ENCODE results near the gene AFAP1L1. TPM values are rescaled to one million over a fixed set of nuclear protein-coding genes. Genes with fewer than 3 reads are reported as not detected.

AFAP1L1 gene
- total RNA-seq, result not detected in 2 replicates

DNA sequence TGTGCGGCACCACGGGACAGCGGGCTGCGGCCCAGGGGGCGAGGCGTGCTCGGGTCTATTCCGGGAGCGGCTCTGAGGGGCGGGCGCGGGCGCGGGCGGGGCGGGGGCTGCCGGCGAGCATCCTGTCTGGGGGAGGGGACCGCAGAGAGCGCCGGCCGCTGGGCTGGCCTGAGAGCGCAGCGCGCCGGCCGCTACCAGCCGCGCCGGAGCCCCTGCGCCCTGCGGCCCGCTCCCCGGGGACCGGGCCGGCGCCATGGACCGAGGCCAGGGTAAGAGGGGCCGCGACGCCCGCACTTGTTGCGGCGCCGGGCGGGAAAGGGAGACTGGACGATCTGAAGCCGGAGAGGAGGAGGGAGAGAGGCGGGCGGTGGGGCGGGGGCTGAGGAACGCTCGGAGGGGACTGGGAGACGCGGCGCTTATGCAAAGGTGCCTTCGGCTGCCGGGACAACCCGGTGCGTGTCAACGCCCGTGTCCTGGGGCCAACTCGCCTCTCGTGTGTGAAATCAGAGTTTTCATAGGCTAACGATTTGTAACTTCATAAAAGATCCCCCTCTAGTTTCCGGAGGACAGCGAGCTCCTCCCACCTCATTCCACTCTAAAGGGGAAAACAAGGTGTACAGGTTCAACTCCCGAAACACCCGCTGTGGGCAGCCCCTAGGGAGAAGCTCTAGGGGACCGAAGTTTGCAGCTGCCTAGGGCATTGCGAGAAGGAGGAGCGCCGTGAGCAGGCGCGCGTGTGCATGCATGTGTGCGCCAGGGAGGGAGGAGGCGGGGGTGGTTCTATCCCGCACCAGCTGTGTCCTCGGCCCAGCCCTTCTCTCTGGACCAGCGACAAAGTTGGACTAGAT is at the start of gene AFAP1L1:
Gene AFAP1L1, plus strand, starts transcription at position 144 of the 848 bp plus-strand sequence. Its CDS starts 110 bp downstream, at position 254.
- intact Hi-C loops (cut with micrococcal nuclease), result no loop called here

DNA sequence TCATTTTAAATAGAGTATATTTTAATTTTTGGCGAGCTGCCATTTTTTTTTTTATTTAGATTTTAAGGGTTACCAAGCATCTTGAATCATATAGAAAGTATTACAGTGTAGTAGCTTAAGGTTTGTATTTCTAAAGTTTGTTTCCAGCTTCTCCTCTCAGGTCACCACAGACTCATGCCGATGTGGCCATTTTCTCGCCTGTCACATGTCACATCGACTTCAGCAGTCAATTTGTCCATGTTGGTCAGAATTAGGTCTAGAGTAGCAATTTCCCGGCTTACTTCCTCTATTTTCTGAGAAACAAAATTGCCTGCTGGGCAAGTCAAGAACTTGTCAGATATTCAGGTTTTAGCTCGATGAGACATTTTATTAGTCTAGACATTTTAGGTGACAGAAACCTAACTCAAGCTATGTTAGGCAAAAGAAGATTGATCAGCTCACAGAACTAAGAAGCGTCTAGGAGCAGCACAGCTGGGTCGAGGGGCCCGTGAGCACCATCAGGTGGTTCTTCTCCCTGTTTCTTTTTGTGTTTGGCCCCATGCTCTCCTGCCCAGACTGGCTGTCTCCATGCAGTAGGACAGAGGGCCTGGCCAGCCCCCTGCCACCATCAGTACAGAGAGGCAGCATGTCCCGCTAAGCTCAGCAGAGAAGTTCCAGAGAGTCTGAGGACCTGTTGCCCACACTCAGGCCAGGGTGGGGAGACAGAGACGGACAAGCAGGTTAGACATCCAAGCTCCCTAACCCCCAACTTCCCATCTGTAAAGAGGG is 48.4 kb upstream of the AFAP1L1 start:
- intact Hi-C loops (cut with micrococcal nuclease), result no loop called here

DNA sequence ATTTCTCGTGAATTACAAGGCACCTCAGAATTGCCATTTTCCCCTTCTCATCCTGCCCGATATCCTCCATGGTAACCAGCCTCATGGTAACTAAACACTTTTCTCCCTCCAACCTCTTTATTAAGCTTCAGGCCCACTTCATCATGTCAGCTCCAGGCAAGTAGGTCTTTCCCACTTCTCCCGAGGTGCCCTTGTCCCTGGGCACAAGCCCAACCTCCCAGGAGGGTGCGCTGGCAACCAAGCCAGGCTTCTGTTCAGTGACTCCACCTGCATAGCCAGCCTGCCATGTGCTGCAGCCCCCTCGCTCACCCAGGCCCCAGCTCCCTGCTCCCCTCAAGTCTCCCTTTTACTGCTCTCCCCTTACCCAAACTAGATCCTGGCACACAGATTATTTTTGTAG is 47.4 kb upstream of the AFAP1L1 start:
- intact Hi-C loops (cut with micrococcal nuclease), result no loop called here

DNA sequence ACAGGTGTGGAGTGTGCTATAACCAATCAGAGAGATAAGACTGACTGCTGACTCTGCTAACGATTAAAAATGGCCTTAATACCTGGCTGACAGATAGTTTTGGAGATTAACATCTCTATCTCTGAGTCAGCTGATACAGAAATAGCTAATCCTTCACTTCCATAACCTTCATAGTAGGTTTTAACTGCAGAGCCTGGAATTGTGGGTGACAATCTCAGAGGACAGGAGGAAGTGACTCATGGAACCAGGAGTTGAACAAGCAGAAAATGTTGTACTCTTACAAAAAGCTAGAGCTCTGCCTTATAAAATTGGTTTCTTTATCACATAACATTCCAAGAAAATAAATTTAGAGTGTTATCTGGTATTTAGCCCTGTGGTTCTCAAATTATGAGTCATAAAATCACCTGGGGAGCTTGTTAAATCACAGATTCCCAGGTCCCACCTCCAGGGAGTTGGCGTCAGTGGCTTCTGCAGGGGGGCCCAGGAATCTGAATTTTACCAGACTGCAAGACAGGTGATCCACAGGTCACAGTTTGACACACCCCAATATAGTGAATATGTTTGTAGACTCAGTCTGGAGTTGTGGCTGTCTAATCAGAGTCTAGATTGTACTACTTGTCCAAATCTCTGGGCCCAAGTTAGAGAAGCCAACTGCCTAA is 44.4 kb upstream of the AFAP1L1 start:
- intact Hi-C loops (cut with micrococcal nuclease), result no loop called here

DNA sequence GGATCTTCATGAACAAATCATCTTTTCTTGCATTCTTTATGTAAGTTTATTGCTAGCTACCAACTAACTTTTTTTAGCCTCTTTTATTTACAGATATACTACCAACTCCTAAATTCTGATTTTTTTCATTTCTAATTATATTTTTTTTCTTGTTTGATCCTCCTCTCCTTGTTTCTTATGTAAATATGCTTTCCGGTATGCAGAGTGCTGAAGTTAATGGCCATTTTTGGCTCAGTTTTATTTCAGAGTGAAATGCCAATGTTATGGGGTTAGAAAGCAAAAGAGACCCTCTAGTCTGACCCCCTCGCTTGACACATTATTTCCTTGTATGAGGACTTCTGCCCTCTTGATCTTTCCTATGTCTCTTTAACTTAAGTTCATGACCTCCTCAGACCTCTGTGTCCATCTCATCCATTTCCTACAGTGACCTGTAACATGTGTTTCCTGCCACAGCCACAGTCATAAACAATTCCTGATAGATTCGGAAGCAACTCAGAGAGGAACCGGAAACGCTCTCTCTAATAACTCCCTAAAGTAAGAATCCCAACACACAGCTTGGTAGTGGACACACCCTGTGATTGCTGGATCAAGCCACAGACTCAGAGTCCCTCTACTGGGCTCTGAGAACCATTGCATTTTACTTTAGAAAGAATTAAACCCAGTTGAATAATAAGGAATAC is 42.9 kb upstream of the AFAP1L1 start:
- intact Hi-C loops (cut with micrococcal nuclease), result no loop called here

DNA sequence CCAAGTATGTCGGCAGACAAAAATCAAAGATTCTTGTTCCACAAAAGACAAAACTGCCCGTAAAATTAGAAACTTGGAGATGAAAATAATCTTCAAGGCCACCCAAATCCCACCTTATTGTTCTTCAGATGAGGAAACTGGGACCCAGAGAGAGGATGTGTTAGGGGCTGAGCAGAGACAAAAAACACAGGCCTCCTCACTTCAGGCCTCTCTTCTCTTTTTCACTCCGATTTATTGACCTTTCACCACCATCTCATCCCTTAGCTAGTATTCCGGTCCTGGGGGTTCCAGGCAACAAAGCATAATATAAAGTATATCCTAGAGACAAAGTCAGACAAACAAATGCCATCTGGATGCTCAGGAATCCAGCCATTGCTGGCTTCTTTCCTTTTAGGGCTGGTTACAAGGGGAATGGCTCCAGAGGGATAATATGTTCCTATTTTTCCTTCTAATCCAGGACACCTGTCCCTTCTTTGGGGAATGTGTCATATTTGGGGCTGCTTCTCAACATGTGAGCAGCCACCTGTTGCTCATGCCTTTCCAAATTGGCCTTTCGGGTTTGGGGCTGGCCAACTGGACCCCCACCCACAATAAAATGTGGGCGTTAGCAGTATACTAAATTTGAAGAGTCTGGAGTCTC is 42.2 kb upstream of the AFAP1L1 start:
- intact Hi-C loops (cut with micrococcal nuclease), result no loop called here

DNA sequence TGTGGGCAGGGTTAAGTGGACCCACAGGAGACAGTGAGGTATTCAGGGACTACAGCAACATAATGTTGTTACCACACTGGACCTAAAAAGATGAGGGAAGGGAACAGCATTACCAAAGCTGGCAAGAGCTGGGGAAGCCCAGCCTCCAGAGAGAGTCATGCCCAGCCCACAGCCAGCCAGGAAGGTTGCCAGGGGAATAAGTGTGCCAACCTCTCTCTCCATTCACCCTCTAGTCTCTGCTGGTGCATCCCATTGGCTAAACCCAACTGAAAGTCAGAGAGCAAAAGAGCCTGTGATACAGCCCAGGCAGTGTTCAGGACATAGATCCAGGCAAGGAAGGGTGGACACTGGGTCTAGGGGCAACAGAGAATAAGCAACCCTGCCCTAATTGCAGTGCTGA is 35.8 kb upstream of the AFAP1L1 start:
- intact Hi-C loops (cut with micrococcal nuclease), result no loop called here

DNA sequence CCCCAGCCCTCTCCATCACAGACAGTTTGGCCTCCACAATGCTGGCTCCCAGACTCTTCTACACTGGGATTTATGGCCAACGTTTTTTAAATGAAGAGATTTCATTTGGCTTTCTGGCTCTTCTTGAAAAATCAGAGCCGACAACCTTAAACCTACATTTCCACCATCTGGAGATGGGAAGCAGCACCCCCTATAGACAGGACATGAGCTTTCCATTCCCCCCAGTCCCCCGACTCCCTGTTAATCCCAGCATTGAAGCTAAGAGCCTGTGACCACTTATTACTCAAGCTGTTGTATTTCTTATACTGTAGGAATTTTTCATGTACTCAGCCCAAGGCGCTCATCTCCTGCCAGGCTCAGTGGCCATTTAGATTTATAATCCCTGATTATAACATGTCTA is 34.0 kb upstream of the AFAP1L1 start:
- intact Hi-C loops (cut with micrococcal nuclease), result no loop called here

DNA sequence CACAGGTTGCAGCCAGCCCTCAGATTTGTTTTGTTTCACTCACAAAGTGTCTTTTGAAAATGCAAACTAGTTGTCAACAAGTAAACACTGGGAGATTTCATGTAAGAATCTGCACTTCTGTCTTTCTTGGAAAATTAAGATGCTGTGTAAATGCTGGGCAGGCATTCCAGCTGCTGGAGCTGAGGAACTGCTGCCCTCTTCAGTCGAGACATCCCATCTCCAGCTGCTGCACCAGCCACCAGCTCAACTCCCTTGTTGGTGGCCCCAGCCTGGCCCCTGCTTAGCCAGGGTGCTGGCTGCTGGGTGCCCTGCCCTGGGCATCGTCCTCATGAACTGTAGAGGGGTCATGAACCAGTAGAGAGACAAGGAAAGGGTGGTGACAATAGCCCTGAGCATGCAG is 33.1 kb upstream of the AFAP1L1 start:
- intact Hi-C loops (cut with micrococcal nuclease), result no loop called here

DNA sequence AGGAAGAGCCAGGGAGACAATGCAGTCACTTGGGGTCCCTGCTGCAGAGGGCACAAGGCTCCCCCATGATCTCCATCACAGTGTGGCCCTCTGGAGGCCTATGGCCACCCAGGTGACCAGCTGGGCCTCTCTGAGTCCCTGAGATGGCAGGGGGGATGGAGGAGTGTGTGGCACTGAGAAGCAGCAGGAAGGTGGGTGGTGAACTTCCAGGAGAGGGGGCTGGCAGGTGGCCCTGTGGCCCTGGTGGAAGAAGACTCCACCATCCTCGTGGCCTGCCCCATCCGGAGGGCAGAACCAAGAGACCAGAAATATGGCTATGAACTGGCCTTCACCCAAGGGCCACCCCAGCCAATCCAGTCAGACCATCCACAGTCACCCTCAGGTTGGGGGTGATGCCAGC is 31.7 kb upstream of the AFAP1L1 start:
- intact Hi-C loops (cut with micrococcal nuclease), result no loop called here

DNA sequence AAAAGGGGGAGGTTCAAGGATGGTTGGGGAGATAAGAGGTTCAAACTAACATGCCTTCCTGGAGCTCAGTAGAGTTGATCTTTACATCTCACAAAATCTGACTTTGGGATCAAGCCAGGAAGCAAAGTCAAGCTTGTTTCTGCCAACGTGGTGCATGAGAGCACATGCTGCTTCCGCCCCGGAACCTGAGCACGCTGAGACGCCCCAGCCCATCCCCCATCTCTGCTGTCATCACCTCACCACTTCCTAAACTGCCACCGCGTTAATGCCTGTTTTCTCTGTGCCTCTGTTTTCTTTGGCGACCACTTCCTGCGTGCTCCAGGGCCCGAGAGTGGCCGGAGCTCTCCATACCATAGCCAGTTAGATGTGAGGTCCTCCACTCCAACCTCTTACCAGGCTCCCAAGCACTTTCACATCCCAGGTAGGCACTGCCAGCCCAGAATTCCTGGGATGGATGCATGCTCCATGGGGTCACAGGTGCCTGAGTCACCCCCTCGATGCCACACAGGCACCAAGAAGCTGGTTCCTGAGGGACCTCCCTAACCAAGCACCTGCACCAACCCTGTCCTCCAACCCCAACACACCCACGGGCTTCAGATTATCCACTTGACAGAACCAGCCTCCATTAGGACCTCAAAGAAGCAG is 31.2 kb upstream of the AFAP1L1 start:
- intact Hi-C loops (cut with micrococcal nuclease), result no loop called here

DNA sequence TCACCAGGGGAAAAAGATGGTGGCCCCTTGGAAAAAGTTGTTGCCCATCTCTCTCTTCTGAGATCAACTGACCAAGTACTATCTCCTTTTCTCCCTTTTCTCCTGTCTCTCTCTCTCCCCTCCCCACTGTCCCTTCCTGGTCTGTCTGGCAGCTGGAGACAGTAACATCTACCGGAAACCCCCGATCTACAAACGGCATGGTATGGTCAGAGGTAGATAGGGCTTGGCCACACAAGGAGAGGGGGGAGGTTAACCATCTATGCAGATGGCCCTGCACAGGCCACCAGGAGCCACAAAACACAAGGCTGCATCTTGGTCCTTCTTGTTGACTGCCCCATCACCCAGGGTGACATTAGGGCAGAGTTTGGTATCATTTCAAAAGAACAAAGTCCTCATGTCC is 29.3 kb upstream of the AFAP1L1 start:
- intact Hi-C loops (cut with micrococcal nuclease), result no loop called here

DNA sequence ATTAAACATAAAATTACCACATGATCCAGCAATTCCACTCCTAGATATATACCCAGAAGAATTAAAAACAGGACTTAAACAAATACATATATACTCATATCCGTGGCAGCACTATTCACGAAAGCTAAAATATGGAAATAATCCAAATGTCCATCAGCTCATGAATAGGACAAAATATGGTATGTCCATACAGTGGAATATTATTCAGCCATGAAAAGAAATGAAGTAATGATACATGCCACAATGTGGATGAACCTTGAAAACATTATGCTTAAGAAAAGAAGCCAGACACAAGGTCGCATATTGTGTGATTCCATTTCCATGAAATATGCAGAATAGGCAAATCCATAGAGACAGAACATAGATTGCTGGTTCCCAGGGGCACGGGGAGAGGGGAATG is 24.8 kb upstream of the AFAP1L1 start:
- intact Hi-C loops (cut with micrococcal nuclease), result no loop called here

DNA sequence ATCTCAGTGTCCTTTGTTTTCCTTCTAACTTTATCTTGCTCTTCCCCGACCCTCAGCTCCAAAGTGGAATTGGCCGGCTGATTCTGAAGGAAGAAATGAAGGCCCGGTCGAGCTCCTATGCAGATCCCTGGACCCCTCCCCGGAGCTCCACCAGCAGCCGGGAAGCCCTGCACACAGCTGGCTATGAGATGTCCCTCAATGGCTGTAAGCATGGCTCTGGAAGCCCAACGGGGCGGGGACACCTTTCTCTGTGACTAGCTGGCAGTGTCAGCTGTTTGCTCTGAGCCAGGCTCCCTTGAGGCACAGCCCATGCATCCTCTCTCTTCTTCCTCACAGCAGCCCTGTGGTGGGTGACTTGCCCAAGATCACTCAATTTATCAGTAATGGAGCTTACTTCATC is 23.9 kb upstream of the AFAP1L1 start:
- intact Hi-C loops (cut with micrococcal nuclease), result no loop called here

DNA sequence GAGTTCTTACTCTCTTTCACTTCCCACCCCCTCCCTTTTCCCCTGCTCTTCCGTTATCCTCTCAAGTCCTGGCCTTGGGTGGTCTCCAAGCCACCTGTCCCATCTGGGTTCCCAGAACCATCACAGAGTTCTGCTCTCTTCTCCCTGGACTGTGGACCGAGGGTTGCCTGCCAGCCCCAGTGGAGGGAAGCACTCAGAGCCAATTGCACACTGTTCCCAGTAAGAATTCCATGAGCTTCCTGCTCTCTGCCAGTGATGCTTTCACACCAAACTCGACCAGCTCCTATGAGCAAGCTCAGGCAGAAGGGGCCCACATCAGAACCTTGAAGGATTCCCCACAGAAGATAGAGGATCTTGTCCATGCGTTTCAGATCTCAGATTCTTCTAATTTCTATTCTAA is 20.1 kb upstream of the AFAP1L1 start:
- intact Hi-C loops (cut with micrococcal nuclease), result no loop called here

DNA sequence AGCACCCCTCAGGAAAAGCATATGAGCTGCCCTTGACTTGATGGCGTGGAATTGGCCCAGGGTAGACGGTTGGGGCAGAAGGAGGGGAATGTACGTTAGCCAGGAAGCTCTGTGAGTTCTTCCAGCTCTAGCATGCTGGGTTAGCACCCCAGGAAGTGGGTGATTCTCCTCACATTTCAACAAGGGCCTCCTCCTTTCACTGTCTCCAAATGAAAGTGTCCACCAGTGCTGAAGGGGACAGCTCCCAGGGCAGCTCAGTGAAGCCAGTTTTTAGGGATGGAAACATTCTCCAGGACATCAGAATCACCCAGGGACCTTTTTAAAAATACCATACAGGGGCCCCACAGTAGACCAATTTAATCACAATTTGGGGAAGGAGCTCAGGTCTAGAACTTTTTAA is 17.2 kb upstream of the AFAP1L1 start:
- intact Hi-C loops (cut with micrococcal nuclease), result no loop called here

DNA sequence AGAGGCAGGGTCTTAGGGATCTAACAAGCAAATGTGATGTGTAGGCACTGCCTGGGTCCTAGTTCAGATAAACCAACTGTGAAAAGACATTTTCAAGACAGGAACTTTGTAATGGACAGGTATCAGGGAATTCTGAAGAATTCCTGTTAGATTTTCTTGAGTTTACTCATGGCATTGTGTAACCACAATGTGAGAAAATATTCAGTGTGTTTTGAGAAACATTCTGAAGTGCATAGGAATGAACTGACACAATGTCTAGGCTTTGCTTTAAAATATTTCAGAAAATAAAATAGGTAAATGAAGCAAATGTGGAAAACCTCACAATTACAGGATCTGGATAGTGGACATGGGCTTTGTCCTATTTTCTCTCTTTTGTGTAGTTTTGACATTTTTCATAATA is 15.2 kb upstream of the AFAP1L1 start:
- intact Hi-C loops (cut with micrococcal nuclease), result no loop called here

DNA sequence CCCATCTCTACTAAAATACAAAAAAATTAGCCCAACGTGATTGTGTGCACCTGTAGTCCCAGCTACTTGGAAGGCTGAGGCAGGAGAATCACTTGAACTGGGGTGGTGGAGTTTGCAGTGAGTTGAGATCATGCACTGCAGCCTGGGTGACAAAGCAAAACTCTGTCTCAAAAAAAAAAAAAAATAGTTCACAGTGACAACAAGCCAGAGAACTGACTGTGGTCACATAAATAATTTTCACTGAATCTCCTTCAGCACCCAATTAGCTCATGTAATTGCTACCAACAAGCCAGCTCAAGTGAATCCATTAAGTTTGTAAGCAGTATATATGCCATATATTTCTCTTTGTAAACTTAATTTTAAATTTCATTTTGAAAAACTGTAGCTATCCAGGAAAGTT is 14.5 kb upstream of the AFAP1L1 start:
- intact Hi-C loops (cut with micrococcal nuclease), result no loop called here

DNA sequence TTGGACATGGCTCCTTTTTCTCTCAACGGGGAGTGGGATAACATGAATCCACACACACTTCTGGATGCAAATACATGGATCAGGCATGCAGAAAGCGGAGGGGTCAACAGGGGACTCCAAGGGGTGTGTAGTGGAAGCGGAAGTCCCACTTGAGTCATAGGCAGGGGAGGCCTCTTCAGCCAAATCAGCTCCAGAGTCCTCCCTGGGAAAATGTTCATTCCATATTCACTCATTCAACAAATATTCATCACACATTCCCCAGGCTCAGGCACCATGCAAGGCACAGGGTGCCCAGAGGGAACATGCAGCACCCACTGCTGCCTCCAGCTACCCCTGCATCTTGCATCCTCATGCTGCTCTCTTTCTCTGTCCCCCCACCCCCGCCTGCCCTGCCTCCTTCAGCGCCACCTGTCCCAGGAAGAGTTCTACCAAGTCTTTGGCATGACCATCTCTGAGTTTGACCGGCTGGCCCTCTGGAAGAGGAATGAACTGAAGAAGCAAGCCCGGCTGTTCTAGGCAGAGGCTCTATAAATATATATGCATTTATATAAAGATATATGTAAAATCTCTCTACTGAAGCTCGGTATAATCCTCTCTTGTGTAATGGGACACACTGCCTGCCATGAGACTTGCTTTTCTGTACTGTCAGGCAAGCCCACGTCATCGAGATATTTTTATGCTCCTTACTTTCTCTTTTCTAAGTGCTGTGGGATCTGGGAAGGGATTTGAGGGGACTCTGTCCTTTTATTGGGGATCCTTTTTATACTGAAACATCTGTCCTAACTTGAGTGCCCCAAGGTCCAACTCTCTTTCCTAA is 13.6 kb upstream of the AFAP1L1 start:
- intact Hi-C loops (cut with micrococcal nuclease), result no loop called here

DNA sequence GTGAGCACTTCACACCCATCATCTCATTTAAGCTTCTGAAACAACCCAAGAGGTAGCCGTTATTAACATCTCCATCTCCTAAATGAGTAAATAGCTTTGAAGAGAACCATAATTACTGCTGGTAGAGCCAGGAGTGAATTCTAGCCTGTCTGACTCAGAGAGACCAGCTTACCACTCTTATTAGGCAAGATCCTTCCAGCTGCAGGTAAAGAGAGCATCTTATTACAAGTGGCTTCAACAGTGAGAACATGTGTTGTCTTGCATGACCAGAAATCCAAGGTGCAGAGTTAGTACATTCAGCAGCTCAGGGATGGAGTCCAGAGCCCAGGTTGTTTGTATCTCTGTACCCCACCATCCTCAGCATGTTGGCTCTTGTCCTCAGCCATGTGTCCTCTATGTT is 10.9 kb upstream of the AFAP1L1 start:
- intact Hi-C loops (cut with micrococcal nuclease), result loop anchor here (10.0 kb wide), 1 partner anchor 46 kb away; no protein-coding TSS in a partner anchor
